ENCODE results near the gene ADAMTSL3. TPM values are rescaled to one million over a fixed set of nuclear protein-coding genes. Genes with fewer than 3 reads are reported as not detected.

The ADAMTSL3 gene
- total RNA-seq, 5 donors from 2014 or later (not counting 1 experiment from before 2014, with no cell fraction given) = 0.07 to 0.15 (median 0.12) TPM; not detected in 1

- no peaks in the 10 kb centered on the region for H3K36me3 Mint-ChIP-seq
- 57% methylated on average over 1 of the region's 2 CpGs for WGBS (ENCODE audit: insufficient coverage)
- H3K27ac Mint-ChIP-seq = no peak overlapping the region
- no peaks in the 10 kb centered on the region for H3K9me3 Mint-ChIP-seq
- H3K27ac ChIP-seq (ENCODE audit: low read length) = no peak overlapping the region
- H3K27me3 Mint-ChIP-seq = peaks cover 0 to 8% of the 10 kb centered on the region in 2 donors
- H3K9me3 ChIP-seq = no peaks in the 10 kb centered on the region
- no peaks in the 10 kb centered on the region for H3K27me3 ChIP-seq (replicated peaks in 1 of 2; ENCODE audit: control insufficient read depth in 2 of 2, extremely low read depth in 1 of 2, insufficient read depth in 2 of 2, low read length in 1 of 2)
- H3K36me3 ChIP-seq (ENCODE audit: control insufficient read depth in 2 of 2, extremely low read depth in 1 of 2, insufficient read depth in 1 of 2, low read length in 1 of 2) = no peaks in the 10 kb centered on the region
- CTCF ChIA-PET = no interaction called here
- H3K4me1 Mint-ChIP-seq = no peaks in the 10 kb centered on the region
- no peaks in the 10 kb centered on the region for H3K4me1 ChIP-seq (ENCODE audit: control insufficient read depth in 1 of 2, extremely low read depth in 1 of 2, insufficient read depth in 2 of 2, low read length in 2 of 2)
- ATAC-seq (replicated peaks in 1 of 4) (no peak), DNase-seq (no peak)
- POLR2A ChIA-PET = no interaction called here
- no peak overlapping the region for H3K4me3 ChIP-seq (ENCODE audit: control insufficient read depth in 1 of 2, extremely low read depth in 1 of 2, low read length in 1 of 2)
- no peak overlapping the region for H3K4me3 Mint-ChIP-seq
These were observed 194.6 kb downstream of the ADAMTSL3 start for GRCh38 chr15:83848315-83849050.

- Mint-ChIP-seq H3K9me3 (no peaks in the 10 kb centered on the region), H3K27me3 (peaks cover 0 to 8% of the 10 kb centered on the region in 2 donors), H3K4me1 (no peaks in the 10 kb centered on the region), H3K4me3 (no peak overlapping the region), H3K27ac (no peak overlapping the region), H3K36me3 (no peaks in the 10 kb centered on the region)
- H3K4me3 ChIP-seq (ENCODE audit: control insufficient read depth in 1 of 2, extremely low read depth in 1 of 2, low read length in 1 of 2) = no peak overlapping the region
- H3K27ac ChIP-seq (ENCODE audit: low read length) = no peak overlapping the region
- CTCF ChIA-PET = no interaction called here
- WGBS (ENCODE audit: insufficient coverage) = 81% methylated on average over 4 of the region's 5 CpGs
- ATAC-seq (replicated peaks in 1 of 4) (no peak), DNase-seq (no peak)
- H3K36me3 ChIP-seq (ENCODE audit: control insufficient read depth in 2 of 2, extremely low read depth in 1 of 2, insufficient read depth in 1 of 2, low read length in 1 of 2) = no peaks in the 10 kb centered on the region
- H3K27me3 ChIP-seq (replicated peaks in 1 of 2; ENCODE audit: control insufficient read depth in 2 of 2, extremely low read depth in 1 of 2, insufficient read depth in 2 of 2, low read length in 1 of 2) = no peaks in the 10 kb centered on the region
- no peaks in the 10 kb centered on the region for H3K4me1 ChIP-seq (ENCODE audit: control insufficient read depth in 1 of 2, extremely low read depth in 1 of 2, insufficient read depth in 2 of 2, low read length in 2 of 2)
- POLR2A ChIA-PET = interaction anchor here in 1 of 2 donors (0.6 kb wide), 1 partner anchor 518 kb away, joined by 8 read pairs; no protein-coding TSS in a partner anchor
- no peaks in the 10 kb centered on the region for H3K9me3 ChIP-seq
These were observed 196.1 kb downstream of the ADAMTSL3 start for GRCh38 chr15:83850015-83850414.

GRCh38 chr15:83850501-83851245, 196.8 kb downstream of the ADAMTSL3 start:
- no peaks in the 10 kb centered on the region for H3K4me1 Mint-ChIP-seq
- no peaks in the 10 kb centered on the region for H3K9me3 Mint-ChIP-seq
- Histone ChIP-seq H3K27ac (ENCODE audit: low read length) (no peak overlapping the region), H3K4me3 (ENCODE audit: control insufficient read depth in 1 of 2, extremely low read depth in 1 of 2, low read length in 1 of 2) (no peak overlapping the region), H3K27me3 (replicated peaks in 1 of 2; ENCODE audit: control insufficient read depth in 2 of 2, extremely low read depth in 1 of 2, insufficient read depth in 2 of 2, low read length in 1 of 2) (no peaks in the 10 kb centered on the region), H3K9me3 (no peaks in the 10 kb centered on the region), H3K36me3 (ENCODE audit: control insufficient read depth in 2 of 2, extremely low read depth in 1 of 2, insufficient read depth in 1 of 2, low read length in 1 of 2) (no peaks in the 10 kb centered on the region), H3K4me1 (ENCODE audit: control insufficient read depth in 1 of 2, extremely low read depth in 1 of 2, insufficient read depth in 2 of 2, low read length in 2 of 2) (no peaks in the 10 kb centered on the region)
- ChIA-PET CTCF (no interaction called here), POLR2A (no interaction called here)
- H3K4me3 Mint-ChIP-seq = no peak overlapping the region
- ATAC-seq (replicated peaks in 1 of 4) (no peak), DNase-seq (no peak)
- no peaks in the 10 kb centered on the region for H3K36me3 Mint-ChIP-seq
- WGBS (ENCODE audit: insufficient coverage) = 81% methylated on average over 4 of the region's 8 CpGs
- no peak overlapping the region for H3K27ac Mint-ChIP-seq
- peaks cover 0 to 8% of the 10 kb centered on the region in 2 donors for H3K27me3 Mint-ChIP-seq

GRCh38 chr15:83853232-83853631, 199.3 kb downstream of the ADAMTSL3 start:
- H3K4me3 Mint-ChIP-seq = no peak overlapping the region
- H3K4me1 Mint-ChIP-seq = no peaks in the 10 kb centered on the region
- no peaks in the 10 kb centered on the region for H3K36me3 ChIP-seq (ENCODE audit: control insufficient read depth in 2 of 2, extremely low read depth in 1 of 2, insufficient read depth in 1 of 2, low read length in 1 of 2)
- H3K9me3 ChIP-seq = no peaks in the 10 kb centered on the region
- no peaks in the 10 kb centered on the region for H3K27me3 ChIP-seq (replicated peaks in 1 of 2; ENCODE audit: control insufficient read depth in 2 of 2, extremely low read depth in 1 of 2, insufficient read depth in 2 of 2, low read length in 1 of 2)
- no peak overlapping the region for H3K27ac ChIP-seq (ENCODE audit: low read length)
- H3K27ac Mint-ChIP-seq = no peak overlapping the region
- H3K27me3 Mint-ChIP-seq = peaks cover 4% of the 10 kb centered on the region in 2 donors
- H3K9me3 Mint-ChIP-seq = no peaks in the 10 kb centered on the region
- POLR2A ChIA-PET = no interaction called here
- no peaks in the 10 kb centered on the region for H3K4me1 ChIP-seq (ENCODE audit: control insufficient read depth in 1 of 2, extremely low read depth in 1 of 2, insufficient read depth in 2 of 2, low read length in 2 of 2)
- no peaks in the 10 kb centered on the region for H3K36me3 Mint-ChIP-seq
- H3K4me3 ChIP-seq (ENCODE audit: control insufficient read depth in 1 of 2, extremely low read depth in 1 of 2, low read length in 1 of 2) = no peak overlapping the region
- CTCF ChIA-PET = no interaction called here
- ATAC-seq (replicated peaks in 1 of 4) = no peak
- no CpG with 5 or more reads among the region's 1 CpG for WGBS (ENCODE audit: insufficient coverage)
- DNase-seq = no peak

DNA sequence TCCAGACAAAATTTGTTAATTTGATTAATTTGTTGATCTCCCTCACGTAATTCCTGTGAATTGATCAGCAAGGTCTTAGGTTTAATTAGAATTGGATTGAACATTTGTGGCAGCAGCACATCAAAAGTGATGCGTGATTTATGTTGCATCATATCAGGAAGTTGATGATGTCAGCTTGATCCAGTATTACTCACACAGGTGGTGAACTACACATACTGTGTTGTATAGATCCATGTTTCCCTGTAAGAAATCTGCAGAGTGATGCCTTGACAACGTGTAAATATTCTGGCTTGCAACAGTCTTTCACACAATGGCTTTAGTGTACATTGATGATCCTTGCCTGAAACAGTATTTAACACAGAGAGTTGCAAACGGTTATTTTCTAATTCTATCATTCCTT, 200.4 kb downstream of the ADAMTSL3 start:
- H3K36me3 Mint-ChIP-seq = no peaks in the 10 kb centered on the region
- Histone ChIP-seq H3K27ac (ENCODE audit: low read length) (no peak overlapping the region), H3K9me3 (no peaks in the 10 kb centered on the region), H3K4me1 (ENCODE audit: control insufficient read depth in 1 of 2, extremely low read depth in 1 of 2, insufficient read depth in 2 of 2, low read length in 2 of 2) (no peaks in the 10 kb centered on the region), H3K27me3 (replicated peaks in 1 of 2; ENCODE audit: control insufficient read depth in 2 of 2, extremely low read depth in 1 of 2, insufficient read depth in 2 of 2, low read length in 1 of 2) (no peaks in the 10 kb centered on the region), H3K36me3 (ENCODE audit: control insufficient read depth in 2 of 2, extremely low read depth in 1 of 2, insufficient read depth in 1 of 2, low read length in 1 of 2) (no peaks in the 10 kb centered on the region), H3K4me3 (ENCODE audit: control insufficient read depth in 1 of 2, extremely low read depth in 1 of 2, low read length in 1 of 2) (no peak overlapping the region)
- DNase-seq (no peak), ATAC-seq (replicated peaks in 1 of 4) (no peak)
- ChIA-PET CTCF (no interaction called here), POLR2A (no interaction called here)
- peaks cover 8 to 10% of the 10 kb centered on the region in 2 donors for H3K27me3 Mint-ChIP-seq
- H3K27ac Mint-ChIP-seq = no peak overlapping the region
- H3K4me1 Mint-ChIP-seq = no peaks in the 10 kb centered on the region
- no peak overlapping the region for H3K4me3 Mint-ChIP-seq
- 57% methylated on average over 1 of the region's 4 CpGs for WGBS (ENCODE audit: insufficient coverage)
- no peaks in the 10 kb centered on the region for H3K9me3 Mint-ChIP-seq

DNA sequence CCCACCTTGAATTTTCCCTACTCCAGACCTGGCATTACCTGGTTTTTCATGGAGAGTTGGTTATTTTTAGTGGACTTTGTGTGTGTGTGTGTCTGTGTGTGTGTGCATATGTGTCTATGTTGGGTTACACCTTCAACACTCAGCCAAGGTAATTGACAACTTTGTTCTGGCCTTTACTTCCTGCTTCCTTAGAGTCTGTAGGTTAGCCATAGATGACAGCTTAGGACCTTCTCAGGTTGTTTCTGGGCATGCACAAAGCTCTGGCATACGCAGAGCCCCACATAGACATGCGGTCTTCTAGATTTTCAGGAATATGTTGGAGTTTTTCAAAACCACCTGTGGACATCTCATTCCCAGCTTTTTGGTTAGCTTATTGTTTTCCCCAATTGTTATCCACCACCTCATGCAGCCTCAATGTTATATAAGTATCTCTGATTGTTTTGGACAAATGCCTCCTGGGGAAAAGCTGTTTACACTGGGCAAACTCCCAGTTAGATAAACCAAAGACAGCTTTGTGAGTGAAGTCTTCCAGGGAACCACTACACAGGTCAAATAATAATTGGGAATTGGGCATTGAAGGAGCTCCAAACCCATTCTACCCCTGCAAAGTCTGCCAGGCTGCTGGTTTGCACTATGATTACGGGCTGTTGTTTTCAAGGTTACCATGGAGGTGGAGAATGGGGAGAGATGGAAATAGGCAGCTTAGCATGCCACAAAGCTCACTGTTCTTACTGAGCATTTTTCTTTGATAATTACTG, 201.2 kb downstream of the ADAMTSL3 start:
- Histone ChIP-seq H3K36me3 (ENCODE audit: control insufficient read depth in 2 of 2, extremely low read depth in 1 of 2, insufficient read depth in 1 of 2, low read length in 1 of 2) (no peaks in the 10 kb centered on the region), H3K4me3 (ENCODE audit: control insufficient read depth in 1 of 2, extremely low read depth in 1 of 2, low read length in 1 of 2) (no peak overlapping the region), H3K27ac (ENCODE audit: low read length) (no peak overlapping the region), H3K4me1 (ENCODE audit: control insufficient read depth in 1 of 2, extremely low read depth in 1 of 2, insufficient read depth in 2 of 2, low read length in 2 of 2) (no peaks in the 10 kb centered on the region), H3K9me3 (no peaks in the 10 kb centered on the region), H3K27me3 (replicated peaks in 1 of 2; ENCODE audit: control insufficient read depth in 2 of 2, extremely low read depth in 1 of 2, insufficient read depth in 2 of 2, low read length in 1 of 2) (peaks cover 0 to 2% of the 10 kb centered on the region in 2 experiments)
- Mint-ChIP-seq H3K27me3 (peaks cover 7 to 10% of the 10 kb centered on the region in 2 donors), H3K4me1 (no peaks in the 10 kb centered on the region), H3K9me3 (no peaks in the 10 kb centered on the region), H3K27ac (no peak overlapping the region), H3K36me3 (no peaks in the 10 kb centered on the region), H3K4me3 (no peak overlapping the region)
- DNase-seq (no peak), ATAC-seq (replicated peaks in 1 of 4) (no peak)
- ChIA-PET POLR2A (no interaction called here), CTCF (no interaction called here)
- no CpG with 5 or more reads among the region's 3 CpGs for WGBS (ENCODE audit: insufficient coverage)

All from T-cell (primary cell).